PFSK-1 (cell line): ENCODE results near the gene NIPAL4.

Source experiments
- FOXP2 ChIP-seq: optimal IDR thresholded peaks from 2 replicates; pipeline ENCODE3; 2011; ENCODE audit warnings: borderline replicate concordance, control low read depth, inconsistent platforms; ENCODE audit not compliant: insufficient read depth; ENCODE audit errors: extremely low read length, extremely low read depth
- POLR2AphosphoS5 ChIP-seq: IDR thresholded peaks from 2 replicates; pipeline ENCODE4 v1.6.1; 2012; ENCODE audit warnings: low read depth, mild to moderate bottlenecking, control low read depth, low read length, moderate library complexity
- SIN3A ChIP-seq: IDR thresholded peaks from 2 replicates; pipeline ENCODE4 v1.6.1; 2012; ENCODE audit warnings: mild to moderate bottlenecking, low read length, moderate library complexity, borderline replicate concordance; ENCODE audit not compliant: insufficient read depth
- TAF1 ChIP-seq: IDR thresholded peaks from 2 replicates; pipeline ENCODE4 v1.6.1; 2012; ENCODE audit warnings: low read length, control low read depth, borderline replicate concordance; ENCODE audit not compliant: insufficient read depth
- TF ChIP-seq, protein P1 (sequence below), 2 experiments: IDR thresholded peaks; 2 replicates each; pipeline versions ENCODE4 v1.6.1 to v1.8.0; 2011 to 2012; ENCODE audit warnings: low read depth in 2 of 2, low read length in 2 of 2, control low read depth in 1 of 2, inconsistent platforms in 1 of 2, mild to moderate bottlenecking in 1 of 2, moderate library complexity in 1 of 2; ENCODE audit not compliant: insufficient read depth in 1 of 2

GRCh38 chr5:157415838-157416237 is 44.2 kb upstream of the NIPAL4 start:
- TF ChIP-seq POLR2AphosphoS5 (no peak), SIN3A (no peak), TAF1 (no peak), FOXP2 (no peak)
- TF ChIP-seq, protein P1, sequence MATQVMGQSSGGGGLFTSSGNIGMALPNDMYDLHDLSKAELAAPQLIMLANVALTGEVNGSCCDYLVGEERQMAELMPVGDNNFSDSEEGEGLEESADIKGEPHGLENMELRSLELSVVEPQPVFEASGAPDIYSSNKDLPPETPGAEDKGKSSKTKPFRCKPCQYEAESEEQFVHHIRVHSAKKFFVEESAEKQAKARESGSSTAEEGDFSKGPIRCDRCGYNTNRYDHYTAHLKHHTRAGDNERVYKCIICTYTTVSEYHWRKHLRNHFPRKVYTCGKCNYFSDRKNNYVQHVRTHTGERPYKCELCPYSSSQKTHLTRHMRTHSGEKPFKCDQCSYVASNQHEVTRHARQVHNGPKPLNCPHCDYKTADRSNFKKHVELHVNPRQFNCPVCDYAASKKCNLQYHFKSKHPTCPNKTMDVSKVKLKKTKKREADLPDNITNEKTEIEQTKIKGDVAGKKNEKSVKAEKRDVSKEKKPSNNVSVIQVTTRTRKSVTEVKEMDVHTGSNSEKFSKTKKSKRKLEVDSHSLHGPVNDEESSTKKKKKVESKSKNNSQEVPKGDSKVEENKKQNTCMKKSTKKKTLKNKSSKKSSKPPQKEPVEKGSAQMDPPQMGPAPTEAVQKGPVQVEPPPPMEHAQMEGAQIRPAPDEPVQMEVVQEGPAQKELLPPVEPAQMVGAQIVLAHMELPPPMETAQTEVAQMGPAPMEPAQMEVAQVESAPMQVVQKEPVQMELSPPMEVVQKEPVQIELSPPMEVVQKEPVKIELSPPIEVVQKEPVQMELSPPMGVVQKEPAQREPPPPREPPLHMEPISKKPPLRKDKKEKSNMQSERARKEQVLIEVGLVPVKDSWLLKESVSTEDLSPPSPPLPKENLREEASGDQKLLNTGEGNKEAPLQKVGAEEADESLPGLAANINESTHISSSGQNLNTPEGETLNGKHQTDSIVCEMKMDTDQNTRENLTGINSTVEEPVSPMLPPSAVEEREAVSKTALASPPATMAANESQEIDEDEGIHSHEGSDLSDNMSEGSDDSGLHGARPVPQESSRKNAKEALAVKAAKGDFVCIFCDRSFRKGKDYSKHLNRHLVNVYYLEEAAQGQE (IDR thresholded peaks at IDR 0.05; ENCODE audit: insufficient read depth in 1 of 2, low read depth in 2 of 2, low read length in 2 of 2), result no peak
